Liver (tissue), 9 donors: Measurements from ENCODE around the gene SIPA1L3. TPM values are rescaled to one million over a fixed set of nuclear protein-coding genes. Genes with fewer than 3 reads are reported as not detected.

Experiments
- DNase-seq: peaks from one replicate; pipeline ENCODE4 v3.0.0-alpha.2; 2017; ENCODE audit warnings: low spot score
- H3K27ac ChIP-seq, 2 donors: one replicate each; pipeline ENCODE4 v1.7.0; 2013; ENCODE audit warnings: inconsistent platforms in 2 of 2, low read length in 2 of 2, control low read depth in 1 of 2, low read depth in 1 of 2, mild to moderate bottlenecking in 1 of 2
- H3K27me3 ChIP-seq, 4 donors: one replicate each; pipeline versions ENCODE4 v1.6.1 to v1.7.0; 2013; ENCODE audit warnings: low read length in 3 of 4, inconsistent platforms in 1 of 4, mild to moderate bottlenecking in 1 of 4, moderate library complexity in 1 of 4; ENCODE audit not compliant: control insufficient read depth in 4 of 4, insufficient read depth in 4 of 4
- H3K36me3 ChIP-seq, 4 donors: one replicate each; pipeline versions ENCODE4 v1.6.1 to v1.7.0; 2013; ENCODE audit warnings: low read length in 3 of 4, mild to moderate bottlenecking in 3 of 4, low read depth in 1 of 4, moderate library complexity in 1 of 4; ENCODE audit not compliant: control insufficient read depth in 4 of 4, insufficient read depth in 3 of 4
- H3K4me1 ChIP-seq, 4 donors: one replicate each; pipeline versions ENCODE4 v1.6.1 to v1.7.0; 2013; ENCODE audit warnings: low read length in 3 of 4, mild to moderate bottlenecking in 3 of 4, moderate library complexity in 1 of 4; ENCODE audit not compliant: control insufficient read depth in 4 of 4, insufficient read depth in 4 of 4
- H3K4me3 ChIP-seq, 3 donors: one replicate each; pipeline versions ENCODE4 v1.6.1 to v1.7.0; 2013; ENCODE audit warnings: low read length in 3 of 3, control low read depth in 1 of 3, low read depth in 1 of 3, mild to moderate bottlenecking in 1 of 3
- H3K9ac ChIP-seq, 2 donors: one replicate each; pipeline ENCODE4 v1.7.0; 2013; ENCODE audit warnings: low read length in 2 of 2, mild to moderate bottlenecking in 2 of 2, moderate library complexity in 2 of 2, control low read depth in 1 of 2, low read depth in 1 of 2
- H3K9me3 ChIP-seq, 4 donors: one replicate each; pipeline versions ENCODE4 v1.6.1 to v1.7.0; 2013; ENCODE audit warnings: low read length in 3 of 4; ENCODE audit not compliant: control insufficient read depth in 4 of 4
- CTCF ChIP-seq: fragments of 150-350 bp; IDR thresholded peaks from 2 replicates; pipeline ENCODE4 v1.5.1; 2017; ENCODE audit warnings: improper control_type of control experiment, low read depth, low read length; ENCODE audit not compliant: missing input control
- EGR1 ChIP-seq, 2 donors: IDR thresholded peaks; 2 replicates each; pipeline ENCODE4 v1.6.1; 2016 to 2018; ENCODE audit warnings: antibody characterized with exemption in 2 of 2, low read depth in 2 of 2
- FOXA1 ChIP-seq: IDR thresholded peaks from 2 replicates; pipeline ENCODE4 v1.6.1; 2016; ENCODE audit warnings: antibody characterized with exemption
- FOXA2 ChIP-seq: IDR thresholded peaks from 2 replicates; pipeline ENCODE4 v1.6.1; 2016; ENCODE audit warnings: antibody characterized with exemption
- GABPA ChIP-seq, 2 donors: IDR thresholded peaks in 1 of 2; conservative IDR thresholded peaks in 1 of 2; 2 replicates each; pipeline ENCODE4 v1.6.1; 2016; ENCODE audit warnings: antibody characterized with exemption in 2 of 2, mild to moderate bottlenecking in 1 of 2, moderate library complexity in 1 of 2
- HNF4A ChIP-seq, 2 donors: conservative IDR thresholded peaks; 2 replicates each; pipeline ENCODE4 v1.6.1; 2016; ENCODE audit warnings: antibody characterized with exemption in 2 of 2, mild to moderate bottlenecking in 2 of 2
- HNF4G ChIP-seq: IDR thresholded peaks from 2 replicates; pipeline ENCODE4 v1.6.1; 2016; ENCODE audit warnings: antibody characterized with exemption
- JUND ChIP-seq, 2 donors: IDR thresholded peaks; 2 replicates each; pipeline ENCODE4 v1.6.1; 2016; ENCODE audit warnings: antibody characterized with exemption in 2 of 2
- NR2F2 ChIP-seq: IDR thresholded peaks from 2 replicates; pipeline ENCODE4 v1.6.1; 2016; ENCODE audit warnings: antibody characterized with exemption
- RAD21 ChIP-seq, 2 donors: IDR thresholded peaks; 2 replicates each; pipeline ENCODE4 v1.6.1; 2016; ENCODE audit warnings: antibody characterized with exemption in 2 of 2, mild to moderate bottlenecking in 2 of 2
- REST ChIP-seq: IDR thresholded peaks from 2 replicates; pipeline ENCODE4 v1.6.1; 2016; ENCODE audit warnings: antibody characterized with exemption, mild to moderate bottlenecking
- RXRA ChIP-seq, 2 donors: IDR thresholded peaks; 2 replicates each; pipeline ENCODE4 v1.6.1; 2017 to 2018; ENCODE audit warnings: antibody characterized with exemption in 2 of 2, mild to moderate bottlenecking in 1 of 2
- SP1 ChIP-seq: IDR thresholded peaks from 2 replicates; pipeline ENCODE4 v1.6.1; 2018; ENCODE audit warnings: antibody characterized with exemption, mild to moderate bottlenecking
- TAF1 ChIP-seq: conservative IDR thresholded peaks from 2 replicates; pipeline ENCODE4 v1.6.1; 2016; ENCODE audit warnings: antibody characterized with exemption, mild to moderate bottlenecking
- YY1 ChIP-seq: IDR thresholded peaks from 2 replicates; pipeline ENCODE4 v1.6.1; 2016; ENCODE audit warnings: antibody characterized with exemption, mild to moderate bottlenecking
- WGBS: extraction: QIAGEN DNeasy Blood & Tissue Kit; methylation state at CpG from one replicate; pipeline ENCODE4 v1.1.7; 2013; 5-methylcytosine and 5-hydroxymethylcytosine counted together
- polyA plus RNA-seq, 2 donors: library from polyadenylated mRNA; stranded (reverse) in 1 of 2; unstranded in 1 of 2; fragments of 200-250 nt in 1 of 2; fragments of >200 nt in 1 of 2; fragmentation: Nextera tagmentation in 1 of 2; extraction: Ambion mirVana in 1 of 2; gene quantifications; one replicate each; pipeline versions ENCODE4 v1.2.1 to v1.2.3, GENCODE V29; 2013 to 2015
- total RNA-seq, 2 donors: library from RNA; depleted of rRNA; stranded (reverse); fragments of >200 nt; gene quantifications; one replicate each; pipeline ENCODE4 v1.2.3, GENCODE V29; 2014
- TF ChIP-seq, protein P1 (sequence below): IDR thresholded peaks from 2 replicates; pipeline ENCODE4 v1.6.1; 2016; ENCODE audit warnings: antibody characterized with exemption
- TF ChIP-seq, protein P2 (sequence below): IDR thresholded peaks from 2 replicates; pipeline ENCODE4 v1.6.1; 2016; ENCODE audit warnings: antibody characterized with exemption
- TF ChIP-seq, protein P3 (sequence below): IDR thresholded peaks from 2 replicates; pipeline ENCODE4 v1.6.1; 2016; ENCODE audit warnings: antibody characterized with exemption
- donor health status: healthy.
- donor health status: healthy.
- donor health status: healthy.
- donor health status: healthy.
- donor health status: healthy.

The SIPA1L3 gene
- total and polyA plus RNA-seq, 4 donors = 2.4 to 10.0 (median 4.4) TPM

DNA sequence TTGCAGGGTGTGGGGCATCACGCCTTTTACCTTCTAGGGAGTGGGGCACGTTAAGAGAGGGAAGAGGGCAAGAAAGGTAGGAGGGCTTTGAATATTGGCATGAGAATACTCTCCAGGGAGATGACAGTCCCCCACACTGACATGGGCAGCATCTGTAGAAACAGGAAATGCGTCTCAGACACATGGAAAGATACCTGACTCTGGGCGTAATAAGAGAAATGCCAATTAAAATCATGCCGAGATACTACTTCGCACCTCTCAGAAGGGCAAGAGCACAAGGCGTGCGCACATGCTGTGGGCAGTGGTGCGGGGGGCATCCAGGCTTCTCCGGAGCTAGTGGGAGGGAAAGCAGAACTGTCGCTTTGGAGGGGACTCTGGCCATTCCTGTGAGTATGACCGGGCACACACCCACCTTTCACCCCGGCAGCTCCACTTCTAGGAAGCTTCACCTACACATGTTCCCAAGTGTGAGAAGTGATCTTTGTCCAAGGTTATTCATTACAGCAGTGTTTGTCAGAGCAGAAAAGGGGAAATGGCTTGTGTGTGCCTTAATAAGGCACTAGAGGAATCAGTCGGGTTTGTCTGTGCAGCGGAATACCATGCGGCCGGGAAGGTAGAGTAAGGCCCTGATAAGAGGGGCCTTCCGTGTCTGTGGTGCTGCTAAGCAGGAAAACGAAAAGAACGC lies 99.5 kb downstream of the SIPA1L3 start:
- no peaks in the 10 kb centered on the region for H3K9me3 ChIP-seq
- no peaks in the 10 kb centered on the region for H3K27me3 ChIP-seq
- no peaks in the 10 kb centered on the region for H3K4me1 ChIP-seq
- no peak for DNase-seq
- H3K9ac ChIP-seq = no peak overlapping the region
- TF ChIP-seq JUND (IDR thresholded peaks at IDR 0.05) (no peak), FOXA2 (no peak)
- no peaks in the 10 kb centered on the region for H3K36me3 ChIP-seq
- no peak overlapping the region for H3K4me3 ChIP-seq
- no peak overlapping the region for H3K27ac ChIP-seq
- WGBS = 87% methylated on average over 20 of the region's 20 CpGs

DNA sequence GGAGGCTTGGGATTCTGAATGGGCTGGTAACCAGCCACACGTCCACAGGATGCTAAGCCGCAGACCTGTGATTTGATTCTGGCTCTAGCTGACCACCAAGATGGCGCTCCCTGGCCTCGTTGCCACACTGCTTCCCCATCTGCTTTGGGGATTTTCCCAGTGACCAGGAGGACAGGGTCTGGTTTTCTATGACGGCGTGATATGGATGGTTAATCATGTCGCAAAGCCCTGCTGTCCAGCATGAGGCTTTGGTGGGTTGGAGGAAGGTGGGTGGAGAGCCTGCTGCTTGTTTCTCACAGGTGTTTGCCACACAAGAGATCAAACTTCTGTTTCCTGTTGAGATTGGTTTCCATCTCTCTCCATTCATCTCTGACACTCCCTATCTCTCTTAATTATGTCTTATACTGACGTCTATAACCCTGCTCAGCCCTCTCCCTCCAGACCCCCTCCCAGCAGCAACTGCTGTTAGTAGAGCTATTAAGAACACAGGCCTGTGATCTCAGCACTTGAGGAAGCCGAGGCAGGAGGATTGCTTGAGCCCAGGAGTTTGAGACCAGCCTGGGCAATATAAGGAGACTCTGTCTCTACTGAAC lies 102.7 kb downstream of the SIPA1L3 start:
- Histone ChIP-seq H3K9me3 (no peaks in the 10 kb centered on the region), H3K4me3 (no peak overlapping the region), H3K27me3 (no peaks in the 10 kb centered on the region), H3K4me1 (no peaks in the 10 kb centered on the region), H3K9ac (no peak overlapping the region), H3K36me3 (no peaks in the 10 kb centered on the region), H3K27ac (no peak overlapping the region)
- DNase-seq = no peak
- 94% methylated on average over 9 of the region's 9 CpGs for WGBS
- TF ChIP-seq, protein P1, sequence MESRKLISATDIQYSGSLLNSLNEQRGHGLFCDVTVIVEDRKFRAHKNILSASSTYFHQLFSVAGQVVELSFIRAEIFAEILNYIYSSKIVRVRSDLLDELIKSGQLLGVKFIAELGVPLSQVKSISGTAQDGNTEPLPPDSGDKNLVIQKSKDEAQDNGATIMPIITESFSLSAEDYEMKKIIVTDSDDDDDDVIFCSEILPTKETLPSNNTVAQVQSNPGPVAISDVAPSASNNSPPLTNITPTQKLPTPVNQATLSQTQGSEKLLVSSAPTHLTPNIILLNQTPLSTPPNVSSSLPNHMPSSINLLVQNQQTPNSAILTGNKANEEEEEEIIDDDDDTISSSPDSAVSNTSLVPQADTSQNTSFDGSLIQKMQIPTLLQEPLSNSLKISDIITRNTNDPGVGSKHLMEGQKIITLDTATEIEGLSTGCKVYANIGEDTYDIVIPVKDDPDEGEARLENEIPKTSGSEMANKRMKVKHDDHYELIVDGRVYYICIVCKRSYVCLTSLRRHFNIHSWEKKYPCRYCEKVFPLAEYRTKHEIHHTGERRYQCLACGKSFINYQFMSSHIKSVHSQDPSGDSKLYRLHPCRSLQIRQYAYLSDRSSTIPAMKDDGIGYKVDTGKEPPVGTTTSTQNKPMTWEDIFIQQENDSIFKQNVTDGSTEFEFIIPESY = no peak
- no peak for TF ChIP-seq REST
- no peak for TF ChIP-seq FOXA2
- TF ChIP-seq FOXA1 = no peak
- no peak for TF ChIP-seq SP1
- TF ChIP-seq RXRA (IDR thresholded peaks at IDR 0.05) = no peak
- TF ChIP-seq, protein P2, sequence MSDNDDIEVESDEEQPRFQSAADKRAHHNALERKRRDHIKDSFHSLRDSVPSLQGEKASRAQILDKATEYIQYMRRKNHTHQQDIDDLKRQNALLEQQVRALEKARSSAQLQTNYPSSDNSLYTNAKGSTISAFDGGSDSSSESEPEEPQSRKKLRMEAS = no peak
- no peak for TF ChIP-seq CTCF
- no peak for TF ChIP-seq YY1
- TF ChIP-seq NR2F2 = no peak
- TF ChIP-seq, protein P3, sequence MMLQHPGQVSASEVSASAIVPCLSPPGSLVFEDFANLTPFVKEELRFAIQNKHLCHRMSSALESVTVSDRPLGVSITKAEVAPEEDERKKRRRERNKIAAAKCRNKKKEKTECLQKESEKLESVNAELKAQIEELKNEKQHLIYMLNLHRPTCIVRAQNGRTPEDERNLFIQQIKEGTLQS = no peak
- TF ChIP-seq JUND (IDR thresholded peaks at IDR 0.05) = no peak
- TF ChIP-seq GABPA (IDR thresholded peaks at IDR 0.05 in 1 of 2, conservative IDR thresholded peaks at IDR 0.05 in 1 of 2) = no peak
- no peak for TF ChIP-seq TAF1
- no peak for TF ChIP-seq HNF4G
- TF ChIP-seq RAD21 (IDR thresholded peaks at IDR 0.05) = no peak
- no peak for TF ChIP-seq HNF4A (conservative IDR thresholded peaks at IDR 0.05)
- TF ChIP-seq EGR1 (IDR thresholded peaks at IDR 0.05; ENCODE audit: low read depth in 2 of 2) = no peak
